CD14-positive monocyte (primary cell): ENCODE results near the gene PCGF1. TPM values are rescaled to one million over a fixed set of nuclear protein-coding genes. Genes with fewer than 3 reads are reported as not detected.

Source experiments
- DNase-seq, 3 donors: peaks; one replicate each; pipeline ENCODE4 v3.0.0-alpha.2; 2011 to 2022
- H2AFZ ChIP-seq: 2 replicates; pipeline ENCODE4 v1.6.0; 2012; ENCODE audit warnings: mild to moderate bottlenecking, low read depth, low read length, inconsistent platforms; ENCODE audit not compliant: insufficient read depth, poor library complexity, severe bottlenecking
- H3K27ac ChIP-seq, 2 donors: 1 replicate in 1 of 2; 2 replicates in 1 of 2; pipeline ENCODE4 v1.5.1; 2012 to 2013; ENCODE audit warnings: low read length in 2 of 2, control low read depth in 1 of 2, inconsistent platforms in 1 of 2, low read depth in 1 of 2, mild to moderate bottlenecking in 1 of 2
- H3K27me3 ChIP-seq, 2 donors: one replicate each; pipeline versions ENCODE4 v1.6.0 to v1.6.1; 2011 to 2013; ENCODE audit warnings: low read length in 2 of 2; ENCODE audit not compliant: control insufficient read depth in 2 of 2, insufficient read depth in 2 of 2
- H3K36me3 ChIP-seq, 2 donors: replicated peaks in 1 of 2; 1 replicate in 1 of 2; 2 replicates in 1 of 2; pipeline versions ENCODE4 v1.5.1 to v1.6.1; 2012 to 2013; ENCODE audit warnings: low read length in 2 of 2, control low read depth in 1 of 2, inconsistent platforms in 1 of 2, mild to moderate bottlenecking in 1 of 2; ENCODE audit not compliant: insufficient read depth in 2 of 2, control insufficient read depth in 1 of 2
- H3K4me1 ChIP-seq, 2 donors: 1 replicate in 1 of 2; 2 replicates in 1 of 2; pipeline versions ENCODE4 v1.5.1 to v1.6.1; 2012 to 2013; ENCODE audit warnings: low read length in 2 of 2, control low read depth in 1 of 2, inconsistent platforms in 1 of 2, mild to moderate bottlenecking in 1 of 2, moderate library complexity in 1 of 2; ENCODE audit not compliant: insufficient read depth in 2 of 2, control insufficient read depth in 1 of 2
- H3K4me2 ChIP-seq: replicated peaks from 2 replicates; pipeline ENCODE3; 2012; ENCODE audit warnings: low read length, moderate library complexity, mild to moderate bottlenecking; ENCODE audit not compliant: poor library complexity, severe bottlenecking; ENCODE audit errors: extremely low read depth
- H3K4me3 ChIP-seq, 3 experiments: fragments of 200-600 bp in 1 of 3; sonication (generic) in 1 of 3; replicated peaks in 1 of 3; 1 replicate in 2 of 3; 2 replicates in 1 of 3; pipeline ENCODE4 v1.5.1; 2011 to 2013; ENCODE audit warnings: low read length in 3 of 3, mild to moderate bottlenecking in 3 of 3, control low read depth in 2 of 3, low read depth in 2 of 3, inconsistent platforms in 1 of 3, moderate library complexity in 1 of 3
- H3K79me2 ChIP-seq: 2 replicates; pipeline ENCODE4 v1.6.0; 2012; ENCODE audit warnings: mild to moderate bottlenecking, control low read depth, inconsistent platforms, low read length, moderate library complexity; ENCODE audit not compliant: insufficient read depth
- H3K9ac ChIP-seq: 2 replicates; pipeline ENCODE4 v1.6.0; 2017; ENCODE audit warnings: low read length, mild to moderate bottlenecking; ENCODE audit not compliant: insufficient read depth, poor library complexity, severe bottlenecking
- H3K9me3 ChIP-seq, 2 donors: replicated peaks in 1 of 2; 1 replicate in 1 of 2; 2 replicates in 1 of 2; pipeline versions ENCODE4 v1.5.1 to v1.6.1; 2012 to 2013; ENCODE audit warnings: low read length in 2 of 2, control low read depth in 1 of 2; ENCODE audit not compliant: control insufficient read depth in 1 of 2, insufficient read depth in 1 of 2
- H4K20me1 ChIP-seq: 2 replicates; pipeline ENCODE4 v1.6.0; 2012; ENCODE audit warnings: mild to moderate bottlenecking, low read length, control low read depth, moderate library complexity; ENCODE audit not compliant: insufficient read depth
- H3K27ac Mint-ChIP-seq, 7 donors: one replicate each; pipeline ENCODE4 v1.8.0; 2020; ENCODE audit warnings: mild to moderate bottlenecking in 7 of 7, mixed read lengths in 7 of 7, moderate library complexity in 6 of 7, inconsistent platforms in 2 of 7
- H3K27me3 Mint-ChIP-seq, 3 donors: one replicate each; pipeline ENCODE4 v1.8.0; 2021 to 2022; ENCODE audit warnings: low read depth in 3 of 3, mild to moderate bottlenecking in 3 of 3, mixed read lengths in 3 of 3, moderate library complexity in 3 of 3, inconsistent platforms in 1 of 3
- H3K36me3 Mint-ChIP-seq, 2 donors: one replicate each; pipeline ENCODE4 v1.8.0; 2020; ENCODE audit warnings: mixed read lengths in 2 of 2, inconsistent platforms in 1 of 2, mild to moderate bottlenecking in 1 of 2
- H3K4me1 Mint-ChIP-seq: one replicate; pipeline ENCODE4 v1.8.0; 2020; ENCODE audit warnings: mild to moderate bottlenecking, mixed read lengths
- H3K4me3 Mint-ChIP-seq, 2 donors: one replicate each; pipeline ENCODE4 v1.8.0; 2020; ENCODE audit warnings: mild to moderate bottlenecking in 2 of 2, mixed read lengths in 2 of 2, moderate library complexity in 1 of 2
- H3K9me3 Mint-ChIP-seq, 7 donors: one replicate each; pipeline ENCODE4 v1.8.0; 2020 to 2022; ENCODE audit warnings: mixed read lengths in 7 of 7, mild to moderate bottlenecking in 6 of 7, moderate library complexity in 6 of 7, inconsistent platforms in 2 of 7
- CTCF ChIP-seq: fragments of 200-600 bp; IDR thresholded peaks from one replicate; pipeline ENCODE4 v1.8.0; 2022; ENCODE audit warnings: antibody characterized with exemption, mild to moderate bottlenecking
- WGBS: methylation state at CpG from one replicate; pipeline ENCODE4 v1.1.5; 2013; ENCODE audit warnings: missing lambda C conversion rate; ENCODE audit not compliant: insufficient coverage; 5-methylcytosine and 5-hydroxymethylcytosine counted together
- intact Hi-C, 2 donors: fragments of 100-400 bp; cut with micrococcal nuclease; formaldehyde crosslinking; loops; one replicate each; pipeline versions ENCODE4 v1.15.0 to v1.15.1; 2023
- polyA plus RNA-seq, 3 donors: library from polyadenylated mRNA; depleted of rRNA in 1 of 3; unstranded in 2 of 3; stranded (reverse) in 1 of 3; fragments of 300-500 nt in 2 of 3; fragments of >200 nt in 1 of 3; fragmentation: Illumina TruSeq in 2 of 3; gene quantifications; 1 replicate in 2 of 3; 2 replicates in 1 of 3; pipeline ENCODE4 v1.2.3, GENCODE V29; 2012 to 2021

PCGF1 gene
- polyA plus RNA-seq, 3 donors: 18.0 to 30.5 (median 20.5) TPM

- peak overlapping the region; percentile 86 for H3K4me2 ChIP-seq
- H3K27me3 ChIP-seq: peaks cover 77 to 98% of the 10 kb centered on the region in 2 donors
- H3K27ac ChIP-seq: no peak overlapping the region
- Mint-ChIP-seq H3K4me1 (peaks cover 37% of the 10 kb centered on the region), H3K36me3 (peaks cover 7 to 10% of the 10 kb centered on the region in 2 donors), H3K27me3 (peaks cover 86 to 99% (median 92%) of the 10 kb centered on the region in 3 donors), H3K9me3 (peaks cover 2 to 28% (median 24%) of the 10 kb centered on the region in 7 donors), H3K27ac (no peak overlapping the region), H3K4me3 (peak overlapping the region; percentile 72 to 93)
- peaks cover 0 to 23% of the 10 kb centered on the region in 2 donors for H3K9me3 ChIP-seq
- no peak for TF ChIP-seq CTCF
- H3K79me2 ChIP-seq: no peaks in the 10 kb centered on the region
- no peak overlapping the region for H3K9ac ChIP-seq
- DNase-seq: peak in 2 of 3 donors; percentile 55 to 60
- peak overlapping the region; percentile 26 to 72 (median 27) for H3K4me3 ChIP-seq
- no peaks in the 10 kb centered on the region for H4K20me1 ChIP-seq
- intact Hi-C loops: no loop called here
- H3K36me3 ChIP-seq: no peaks in the 10 kb centered on the region
- peaks cover 26 to 32% of the 10 kb centered on the region in 2 donors for H3K4me1 ChIP-seq
- peak overlapping the region; percentile 74 for H2AFZ ChIP-seq
- 2% methylated on average over 72 of the region's 72 CpGs for WGBS
These were observed 8.6 kb upstream of the PCGF1 start for GRCh38 chr2:74515981-74516633.

- Histone ChIP-seq H3K9ac (no peak overlapping the region), H3K9me3 (peaks cover 0 to 26% of the 10 kb centered on the region in 2 donors), H3K4me1 (peaks cover 26 to 32% of the 10 kb centered on the region in 2 donors), H3K27me3 (peaks cover 81 to 99% of the 10 kb centered on the region in 2 donors), H3K36me3 (no peaks in the 10 kb centered on the region), H3K4me2 (peak overlapping the region; percentile 86), H3K27ac (no peak overlapping the region), H4K20me1 (no peaks in the 10 kb centered on the region), H2AFZ (peak overlapping the region; percentile 74), H3K79me2 (no peaks in the 10 kb centered on the region), H3K4me3 (peak overlapping the region in 1 of 3 experiments; percentile 72)
- 5% methylated on average over 55 of the region's 60 CpGs for WGBS
- peaks cover 2 to 28% (median 24%) of the 10 kb centered on the region in 7 donors for H3K9me3 Mint-ChIP-seq
- H3K4me3 Mint-ChIP-seq: peak overlapping the region; percentile 67 to 90
- H3K27ac Mint-ChIP-seq: peak overlapping the region in 2 of 7 donors; percentile 33 to 53
- DNase-seq: no peak
- peaks cover 87 to 100% (median 93%) of the 10 kb centered on the region in 3 donors for H3K27me3 Mint-ChIP-seq
- intact Hi-C loops: no loop called here
- TF ChIP-seq CTCF: no peak
- peaks cover 9 to 10% of the 10 kb centered on the region in 2 donors for H3K36me3 Mint-ChIP-seq
- H3K4me1 Mint-ChIP-seq: peaks cover 39% of the 10 kb centered on the region
These were observed 7.9 kb upstream of the PCGF1 start for GRCh38 chr2:74515271-74515980.
